ENCODE results near the gene GAK.

The GAK gene

GRCh38 chr4:963276-964225 is 31.4 kb upstream of the GAK start:
- DNase-seq: no peak

- no peak for DNase-seq
Observed at GRCh38 chr4:962231-963208, 30.4 kb upstream of the GAK start.

- no peak for DNase-seq
Observed at GRCh38 chr4:961351-962230, 29.5 kb upstream of the GAK start.

GRCh38 chr4:960636-961350 is 28.7 kb upstream of the GAK start:
- DNase-seq: no peak

GRCh38 chr4:960140-960635 is 28.1 kb upstream of the GAK start:
- DNase-seq: no peak

GRCh38 chr4:959338-960139 is 27.4 kb upstream of the GAK start:
- DNase-seq: no peak

- DNase-seq: no peak
Observed at GRCh38 chr4:958696-959337, 26.7 kb upstream of the GAK start.

- no peak for DNase-seq
Observed at GRCh38 chr4:958314-958665, 26.2 kb upstream of the GAK start.

GRCh38 chr4:957581-958313 is 25.6 kb upstream of the GAK start:
- no peak for DNase-seq

GRCh38 chr4:957231-957580 is 25.1 kb upstream of the GAK start:
- no peak for DNase-seq

- no peak for DNase-seq
Observed at GRCh38 chr4:956531-957230, 24.6 kb upstream of the GAK start.

GRCh38 chr4:955931-956381 is 23.8 kb upstream of the GAK start:
- no peak for DNase-seq

- DNase-seq: no peak
Observed at GRCh38 chr4:955161-955921, 23.2 kb upstream of the GAK start.

GRCh38 chr4:954211-955020 is 22.3 kb upstream of the GAK start:
- DNase-seq: no peak

- DNase-seq: no peak
Observed at GRCh38 chr4:953574-953915, 21.4 kb upstream of the GAK start.

GRCh38 chr4:952881-953573 is 20.9 kb upstream of the GAK start:
- DNase-seq: no peak
